Gastroesophageal sphincter (tissue), 4 donors: ENCODE measurements around the gene TXK. TPM values are rescaled to one million over a fixed set of nuclear protein-coding genes. Genes with fewer than 3 reads are reported as not detected.

Experiments used
- ATAC-seq: fragments of 150-250 bp; one replicate; pipeline ENCODE4 v1.9.1; 2016; ENCODE audit warnings: mild to moderate bottlenecking, moderate library complexity
- H3K27ac ChIP-seq, 4 donors: fragments of 200-600 bp; sonication (generic) in 3 of 4; 1 replicate in 3 of 4; 2 replicates in 1 of 4; pipeline ENCODE4 v1.5.1; 2016 to 2019
- H3K27me3 ChIP-seq: fragments of 200-600 bp; sonication (generic); one replicate; pipeline ENCODE4 v1.5.1; 2019
- H3K36me3 ChIP-seq, 2 donors: fragments of 200-600 bp; sonication (generic); one replicate each; pipeline ENCODE4 v1.5.1; 2019; ENCODE audit warnings: control low read depth in 1 of 2
- H3K4me1 ChIP-seq, 3 donors: fragments of 200-600 bp; sonication (generic); 1 replicate in 2 of 3; 2 replicates in 1 of 3; pipeline ENCODE4 v1.5.1; 2016 to 2019; ENCODE audit warnings: control low read depth in 2 of 3
- H3K4me3 ChIP-seq, 2 donors: fragments of 200-600 bp; sonication (generic); one replicate each; pipeline ENCODE4 v1.5.1; 2019; ENCODE audit warnings: mild to moderate bottlenecking in 1 of 2, moderate library complexity in 1 of 2
- H3K9me3 ChIP-seq, 3 donors: fragments of 200-600 bp; sonication (generic); one replicate each; pipeline ENCODE4 v1.5.1; 2017 to 2019; ENCODE audit warnings: control low read depth in 2 of 3
- CTCF ChIP-seq, 4 experiments: fragments of 200-600 bp in 2 of 4; fragments of 450-650 bp in 2 of 4; sonication (generic) in 1 of 4; IDR thresholded peaks; one replicate each; pipeline ENCODE4 v1.5.1; 2017 to 2019; ENCODE audit warnings: antibody characterized with exemption in 4 of 4, mild to moderate bottlenecking in 2 of 4, moderate library complexity in 2 of 4
- EP300 ChIP-seq: sonication (generic); formaldehyde crosslinking; IDR thresholded peaks from one replicate; pipeline ENCODE4 v1.6.1; 2017; ENCODE audit warnings: antibody characterized with exemption, mild to moderate bottlenecking
- POLR2A ChIP-seq, 2 donors: fragments of 450-650 bp; IDR thresholded peaks; one replicate each; pipeline ENCODE4 v1.6.1; 2017; ENCODE audit warnings: antibody characterized with exemption in 2 of 2, mild to moderate bottlenecking in 2 of 2, moderate library complexity in 1 of 2
- POLR2AphosphoS5 ChIP-seq: sonication (generic); formaldehyde crosslinking; IDR thresholded peaks from one replicate; pipeline ENCODE4 v1.6.1; 2017; ENCODE audit warnings: antibody characterized with exemption
- WGBS, 2 donors: methylation state at CpG; one replicate each; pipeline ENCODE4 v1.1.5; 2018; ENCODE audit warnings: low coverage in 1 of 2; 5-methylcytosine and 5-hydroxymethylcytosine counted together
- total RNA-seq, 4 donors: library from RNA; depleted of rRNA; stranded (reverse); fragments of >200 nt; gene quantifications; one replicate each; pipeline ENCODE4 v1.1.0, GENCODE V29; 2016

The TXK gene
- total RNA-seq, 4 donors from 2014 or later: 0.32 to 0.81 (median 0.39) TPM; not detected in 1

GRCh38 chr4:48124870-48125269 is 9.2 kb downstream of the TXK start:
- Histone ChIP-seq H3K27me3 (peaks cover 8% of the 10 kb centered on the region), H3K4me3 (no peak overlapping the region), H3K4me1 (peaks cover 0 to 13% (median 0%) of the 10 kb centered on the region in 3 donors), H3K36me3 (no peaks in the 10 kb centered on the region), H3K9me3 (no peaks in the 10 kb centered on the region), H3K27ac (no peak overlapping the region)
- no peak for ATAC-seq
- TF ChIP-seq POLR2A (IDR thresholded peaks at IDR 0.05) (no peak), EP300 (no peak), CTCF (IDR thresholded peaks at IDR 0.05) (no peak), POLR2AphosphoS5 (no peak)
- WGBS, 2 donors: 56 to 72% methylated on average over 1 to 2 of the region's 2 CpGs

- Histone ChIP-seq H3K4me1 (peaks cover 0 to 3% (median 0%) of the 10 kb centered on the region in 3 donors), H3K4me3 (no peak overlapping the region), H3K36me3 (no peaks in the 10 kb centered on the region), H3K27ac (no peak overlapping the region), H3K27me3 (peaks cover 8% of the 10 kb centered on the region), H3K9me3 (no peaks in the 10 kb centered on the region)
- WGBS, 2 donors: 71 to 75% methylated on average over 1 of the region's 1 CpG
- no peak for ATAC-seq
- no peak for TF ChIP-seq EP300
- no peak for TF ChIP-seq CTCF (IDR thresholded peaks at IDR 0.05)
- no peak for TF ChIP-seq POLR2A (IDR thresholded peaks at IDR 0.05)
- no peak for TF ChIP-seq POLR2AphosphoS5
Observed at GRCh38 chr4:48122756-48123155, 11.3 kb downstream of the TXK start.

GRCh38 chr4:48121180-48121579 is 12.9 kb downstream of the TXK start:
- no peaks in the 10 kb centered on the region for H3K4me1 ChIP-seq
- H3K36me3 ChIP-seq: no peaks in the 10 kb centered on the region
- 63 to 75% methylated on average over 2 of the region's 2 CpGs for WGBS, 2 donors
- no peak for TF ChIP-seq CTCF (IDR thresholded peaks at IDR 0.05)
- TF ChIP-seq POLR2AphosphoS5: no peak
- no peak for TF ChIP-seq EP300
- TF ChIP-seq POLR2A (IDR thresholded peaks at IDR 0.05): no peak
- ATAC-seq: no peak
- no peak overlapping the region for H3K4me3 ChIP-seq
- peaks cover 8% of the 10 kb centered on the region for H3K27me3 ChIP-seq
- H3K27ac ChIP-seq: no peak overlapping the region
- H3K9me3 ChIP-seq: no peaks in the 10 kb centered on the region

GRCh38 chr4:48120132-48120531 is 13.9 kb downstream of the TXK start:
- WGBS, 2 donors: 74 to 83% methylated on average over 10 to 13 of the region's 13 CpGs
- no peak for TF ChIP-seq CTCF (IDR thresholded peaks at IDR 0.05)
- TF ChIP-seq POLR2A (IDR thresholded peaks at IDR 0.05): no peak
- TF ChIP-seq EP300: no peak
- no peak for TF ChIP-seq POLR2AphosphoS5
- no peaks in the 10 kb centered on the region for H3K4me1 ChIP-seq
- no peaks in the 10 kb centered on the region for H3K9me3 ChIP-seq
- no peak for ATAC-seq
- H3K36me3 ChIP-seq: no peaks in the 10 kb centered on the region
- H3K27ac ChIP-seq: no peak overlapping the region
- H3K27me3 ChIP-seq: peaks cover 8% of the 10 kb centered on the region
- H3K4me3 ChIP-seq: no peak overlapping the region

- Histone ChIP-seq H3K27me3 (peaks cover 8% of the 10 kb centered on the region), H3K36me3 (no peaks in the 10 kb centered on the region), H3K9me3 (no peaks in the 10 kb centered on the region), H3K4me3 (no peak overlapping the region), H3K27ac (no peak overlapping the region), H3K4me1 (no peaks in the 10 kb centered on the region)
- TF ChIP-seq POLR2A (IDR thresholded peaks at IDR 0.05) (no peak), EP300 (no peak), POLR2AphosphoS5 (no peak), CTCF (IDR thresholded peaks at IDR 0.05) (no peak)
- ATAC-seq: no peak
Observed at GRCh38 chr4:48119646-48120045, 14.4 kb downstream of the TXK start.
